KOPT-K1 (cell line): ENCODE measurements around the gene NAA60.

Source experiments
- H3K27ac ChIP-seq: fragments of 200-600 bp; sonication (generic); 2 replicates; pipeline ENCODE4 v1.5.1; 2016; ENCODE audit warnings: antibody characterized with exemption, mild to moderate bottlenecking, low read depth, low read length; ENCODE audit not compliant: poor library complexity, severe bottlenecking
- H3K36me3 ChIP-seq: fragments of 200-600 bp; sonication (generic); 2 replicates; pipeline ENCODE4 v1.5.1; 2017; ENCODE audit warnings: antibody characterized with exemption, mild to moderate bottlenecking, low read length, moderate library complexity; ENCODE audit not compliant: insufficient read depth
- H3K9me3 ChIP-seq: fragments of 200-600 bp; sonication (generic); 2 replicates; pipeline ENCODE4 v1.5.1; 2017; ENCODE audit warnings: antibody characterized with exemption, low read length, mild to moderate bottlenecking; ENCODE audit not compliant: insufficient read depth, poor library complexity, severe bottlenecking

The NAA60 gene

DNA sequence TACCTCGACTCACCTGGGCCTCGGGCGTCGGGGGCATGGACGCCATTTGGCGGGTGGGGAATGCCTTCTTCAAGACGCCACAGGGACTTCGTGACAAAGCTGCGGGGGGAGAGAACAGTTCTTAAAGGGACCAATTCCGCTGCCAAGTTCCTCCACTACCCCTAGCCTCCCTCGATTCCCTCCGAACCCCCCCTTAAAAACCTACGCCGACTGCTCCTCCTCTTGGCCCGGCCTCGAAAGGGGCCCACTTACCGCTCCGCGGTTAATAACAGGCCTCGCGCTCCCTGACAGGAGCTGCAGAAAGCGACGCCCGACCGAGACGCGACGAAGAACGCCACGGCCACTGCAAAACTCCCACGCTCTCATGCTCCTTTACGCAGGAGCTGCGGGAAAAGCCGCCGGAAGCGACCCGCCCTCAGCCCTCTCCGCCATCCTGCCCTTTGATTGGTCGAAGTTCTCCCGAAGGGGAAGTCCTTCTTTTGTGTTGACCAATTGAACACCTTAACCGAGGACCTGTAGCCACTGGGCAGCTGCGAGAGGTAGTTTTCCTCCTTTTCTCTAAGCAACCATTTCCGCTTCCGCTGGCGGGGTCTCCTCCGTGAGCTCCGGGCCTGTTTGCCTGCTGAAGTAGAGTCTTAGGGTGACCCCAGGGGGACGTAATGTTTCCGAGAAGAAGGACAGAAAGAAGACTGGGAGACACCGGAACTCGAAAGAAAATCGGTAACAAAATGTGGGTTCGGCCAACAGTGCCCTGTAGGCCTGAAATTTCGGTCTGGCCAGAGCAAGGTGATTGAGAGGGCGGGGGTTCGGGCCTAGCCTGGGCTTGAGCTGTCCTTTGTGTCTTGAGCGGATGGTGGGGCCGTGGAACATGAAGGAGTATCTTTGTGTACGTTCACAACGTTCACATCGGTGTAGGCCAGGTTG is at the start of gene NAA60, which contains the start of gene ZNF597:
NAA60 (plus strand) TSS at position 573 of the 924 bp plus-strand sequence. CDS start 32,548 bp downstream, outside the sequence.
ZNF597 (minus strand) TSS at position 397 of the 924 bp plus-strand sequence; CDS start at position 46, 351 bp downstream.
- Histone ChIP-seq H3K27ac (peak within 1 kb of the TSS; percentile 69), H3K36me3 (peaks cover 35% of the 10 kb centered on the region), H3K9me3 (peaks cover 26% of the 10 kb centered on the region)

DNA sequence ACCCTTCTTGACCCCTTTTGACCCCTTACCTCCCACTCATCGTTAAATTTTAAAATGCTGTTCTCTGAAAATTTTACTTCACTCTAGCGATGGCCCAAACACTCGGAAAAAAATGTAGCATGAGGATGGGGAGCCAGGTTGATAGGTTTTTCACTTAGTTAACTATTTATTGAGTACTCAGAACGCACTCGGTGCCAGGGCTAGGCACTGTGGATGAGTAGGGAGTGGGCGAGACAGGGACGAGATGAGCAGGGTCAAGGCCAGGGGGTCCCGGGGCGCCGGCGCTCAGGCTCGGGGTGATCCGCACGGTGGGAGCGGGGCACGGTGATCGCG is 43.1 kb upstream of the NAA60 start:
- Histone ChIP-seq H3K9me3 (peaks cover 66% of the 10 kb centered on the region), H3K36me3 (peaks cover 64% of the 10 kb centered on the region), H3K27ac (peak overlapping the region; percentile 78)

DNA sequence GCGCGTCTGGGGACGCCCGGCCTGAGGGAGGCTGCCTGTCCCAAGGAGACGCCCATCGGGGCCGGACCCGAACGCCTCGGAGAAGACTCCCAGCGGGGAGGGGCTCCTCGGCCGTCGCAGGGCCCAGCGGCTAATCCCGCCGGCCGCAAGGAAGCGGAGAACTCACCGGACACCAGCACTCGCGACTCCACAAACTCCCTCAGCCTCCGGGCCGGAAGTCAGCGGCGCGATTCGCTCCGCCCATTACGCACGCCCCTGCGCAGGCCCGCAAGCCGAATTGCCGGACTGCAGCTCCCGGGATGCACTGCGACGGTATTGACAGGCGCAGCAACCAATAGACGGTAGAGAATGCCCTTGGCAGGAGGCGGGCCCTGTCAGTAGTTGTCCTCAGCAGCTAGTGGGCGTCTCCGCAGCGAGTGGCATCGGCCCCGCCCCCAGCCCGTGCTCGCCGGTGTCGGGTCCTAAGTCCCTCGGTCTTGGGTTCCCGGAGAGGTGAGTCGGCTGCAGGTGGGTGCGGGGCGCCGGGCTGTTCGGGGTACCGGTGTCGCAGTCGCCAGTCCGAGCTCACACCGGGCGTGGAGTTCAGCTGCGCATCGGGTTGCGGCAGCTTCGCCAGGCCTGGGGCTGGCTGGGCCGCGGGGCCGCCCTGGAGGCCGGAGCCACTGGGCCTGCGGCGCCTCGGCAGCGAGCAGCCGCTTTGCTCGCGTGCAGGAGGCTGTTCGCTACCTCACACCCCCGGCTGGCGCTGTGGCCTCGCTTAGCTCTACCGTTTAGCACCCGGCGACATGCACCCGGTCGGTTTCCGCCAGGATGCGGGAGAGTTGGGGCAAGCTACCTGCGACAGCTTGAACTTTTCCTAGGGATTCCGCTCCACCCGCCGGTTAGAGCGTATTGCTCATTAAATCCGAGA is 42.4 kb upstream of the NAA60 start, which contains the start of the genes ZNF174 and ZSCAN32:
ZNF174 (plus strand) TSS at position 437 of the 910 bp plus-strand sequence. CDS start 790 bp downstream, outside the sequence.
ZSCAN32 (minus strand) TSS at position 226 of the 910 bp plus-strand sequence. CDS start 3,447 bp downstream, outside the sequence.
- Histone ChIP-seq H3K36me3 (peaks cover 64% of the 10 kb centered on the region), H3K9me3 (peaks cover 67% of the 10 kb centered on the region), H3K27ac (peak within 1 kb of the TSS; percentile 78)

DNA sequence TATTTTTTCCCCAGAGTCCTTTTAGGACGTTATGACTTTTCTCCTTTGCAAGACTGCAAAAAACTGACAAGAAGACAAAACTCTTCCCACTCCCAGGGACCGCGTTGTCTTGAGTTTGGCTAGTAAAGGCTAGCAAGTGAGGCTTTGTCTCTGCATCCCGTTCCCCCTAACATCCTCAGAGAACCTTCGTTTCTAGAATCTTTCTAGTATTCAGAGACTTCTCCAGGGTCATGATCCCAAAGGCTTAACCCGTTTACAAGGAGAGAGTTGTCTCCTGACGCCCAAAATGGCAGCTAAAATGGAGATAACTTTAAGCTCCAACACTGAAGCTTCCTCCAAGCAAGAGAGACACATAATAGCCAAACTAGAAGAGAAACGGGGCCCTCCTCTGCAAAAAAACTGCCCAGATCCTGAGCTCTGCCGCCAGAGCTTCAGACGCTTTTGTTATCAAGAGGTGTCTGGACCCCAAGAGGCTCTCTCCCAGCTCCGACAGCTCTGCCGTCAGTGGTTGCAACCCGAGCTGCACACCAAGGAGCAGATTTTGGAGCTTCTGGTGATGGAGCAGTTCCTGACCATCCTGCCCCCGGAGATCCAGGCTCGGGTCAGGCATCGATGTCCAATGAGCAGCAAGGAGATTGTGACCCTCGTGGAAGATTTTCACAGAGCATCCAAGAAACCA is 41.6 kb upstream of the NAA60 start:
- peak overlapping the region; percentile 78 for H3K27ac ChIP-seq
- peaks cover 64% of the 10 kb centered on the region for H3K36me3 ChIP-seq
- H3K9me3 ChIP-seq: peaks cover 67% of the 10 kb centered on the region

DNA sequence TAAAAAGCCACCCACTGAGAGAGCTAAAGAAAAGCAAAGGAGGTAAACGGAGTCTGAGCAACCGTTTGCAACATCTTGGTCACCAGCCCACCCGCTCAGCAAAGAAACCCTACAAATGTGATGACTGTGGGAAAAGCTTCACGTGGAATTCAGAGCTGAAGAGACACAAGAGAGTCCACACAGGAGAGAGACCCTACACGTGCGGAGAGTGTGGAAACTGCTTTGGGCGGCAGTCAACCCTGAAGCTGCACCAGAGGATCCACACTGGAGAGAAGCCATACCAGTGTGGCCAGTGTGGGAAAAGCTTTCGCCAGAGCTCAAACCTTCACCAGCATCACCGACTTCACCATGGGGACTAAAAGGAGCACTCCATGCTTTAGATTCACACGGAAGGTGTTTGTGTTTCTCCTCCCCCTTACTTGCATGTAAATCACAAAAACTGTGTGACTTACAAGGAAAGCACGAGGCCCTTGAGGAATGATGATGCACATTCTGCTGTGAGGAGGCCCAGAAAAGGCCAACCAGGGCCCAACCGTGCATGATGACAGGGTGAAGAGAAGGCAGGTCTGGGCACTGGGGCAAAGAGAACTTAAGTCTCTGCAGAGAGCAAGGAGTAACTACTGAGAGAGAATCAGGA is 34.8 kb upstream of the NAA60 start:
- H3K27ac ChIP-seq: no peak overlapping the region
- H3K9me3 ChIP-seq: peaks cover 97% of the 10 kb centered on the region
- H3K36me3 ChIP-seq: peaks cover 71% of the 10 kb centered on the region

DNA sequence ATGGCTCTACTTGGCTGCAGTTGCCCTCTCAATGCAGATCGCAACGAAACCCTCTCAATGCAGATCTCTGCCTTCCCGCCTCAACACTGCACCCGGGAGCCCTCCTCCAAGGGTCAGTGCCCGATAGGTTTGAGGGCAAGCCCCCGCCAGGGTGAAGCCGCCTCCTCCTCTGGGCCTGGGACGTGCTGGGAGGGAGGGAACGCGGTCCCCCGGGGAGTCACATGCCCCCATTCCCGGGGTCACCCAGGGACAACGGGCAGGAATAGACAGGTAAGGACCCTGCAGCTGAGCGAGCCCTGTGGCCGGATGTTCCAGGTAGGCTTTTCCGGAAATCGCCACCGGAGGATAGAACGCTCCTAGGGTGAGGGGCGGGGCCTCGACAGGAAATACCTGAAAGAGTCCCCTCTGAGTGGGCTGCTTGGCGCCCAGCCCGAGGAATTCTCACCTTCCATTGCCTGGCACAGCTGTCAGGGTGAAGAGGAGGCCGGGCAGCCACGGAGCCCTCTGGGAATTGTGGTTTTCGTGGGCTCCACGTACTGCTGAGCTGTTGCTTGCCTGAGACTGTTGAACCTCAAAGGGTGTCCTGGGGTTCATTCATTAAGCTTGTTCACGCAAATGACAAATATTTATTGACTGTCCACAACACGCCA is 29.6 kb upstream of the NAA60 start:
- no peak overlapping the region for H3K27ac ChIP-seq
- peaks cover 92% of the 10 kb centered on the region for H3K9me3 ChIP-seq
- peaks cover 19% of the 10 kb centered on the region for H3K36me3 ChIP-seq

DNA sequence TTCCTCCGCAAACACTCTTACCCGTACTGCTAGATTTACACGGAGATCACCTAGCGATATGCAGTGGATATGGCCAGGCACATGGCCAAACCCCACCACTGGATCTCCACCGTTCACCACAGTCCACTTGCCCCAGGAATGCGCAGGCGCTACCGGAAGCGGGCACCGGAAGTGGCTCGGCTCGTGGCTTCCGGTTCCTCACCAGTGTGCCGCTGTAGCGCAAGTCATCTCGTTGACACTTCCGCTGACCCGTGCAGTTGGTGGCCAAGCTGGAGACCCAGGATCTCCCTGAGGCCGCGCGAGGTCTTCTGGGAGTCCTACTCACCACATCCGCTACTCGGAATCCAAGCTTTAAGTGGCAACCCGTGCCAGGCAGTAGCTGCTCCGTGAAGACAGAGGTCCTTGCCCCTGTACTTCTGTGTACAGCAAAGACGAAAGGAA is 11.7 kb upstream of the NAA60 start:
- peaks cover 21% of the 10 kb centered on the region; the same call in 1 of the 2 replicates for H3K36me3 ChIP-seq
- H3K9me3 ChIP-seq: no peaks in the 10 kb centered on the region
- no peak overlapping the region for H3K27ac ChIP-seq

DNA sequence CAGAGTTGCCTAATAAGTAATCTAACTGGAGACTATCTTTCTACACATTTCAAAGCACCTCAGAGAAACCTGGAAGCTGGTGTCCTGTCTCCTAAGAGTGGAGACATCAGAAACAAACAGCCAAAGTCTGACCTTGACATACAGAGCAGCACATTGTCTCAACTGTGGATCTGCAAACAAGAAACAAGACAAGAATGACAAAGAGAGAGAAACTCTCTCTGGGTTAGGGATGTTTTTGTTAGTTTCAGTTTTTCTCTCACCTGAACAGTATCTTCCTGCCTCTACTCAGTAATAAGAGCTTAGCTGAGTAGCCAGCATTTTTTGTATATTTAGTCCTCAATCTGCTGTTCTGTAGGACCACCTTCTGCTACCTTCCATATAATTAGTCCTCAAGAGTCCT is 9.1 kb upstream of the NAA60 start:
- H3K27ac ChIP-seq: no peak overlapping the region
- peaks cover 12% of the 10 kb centered on the region for H3K9me3 ChIP-seq
- H3K36me3 ChIP-seq: peaks cover 34% of the 10 kb centered on the region

DNA sequence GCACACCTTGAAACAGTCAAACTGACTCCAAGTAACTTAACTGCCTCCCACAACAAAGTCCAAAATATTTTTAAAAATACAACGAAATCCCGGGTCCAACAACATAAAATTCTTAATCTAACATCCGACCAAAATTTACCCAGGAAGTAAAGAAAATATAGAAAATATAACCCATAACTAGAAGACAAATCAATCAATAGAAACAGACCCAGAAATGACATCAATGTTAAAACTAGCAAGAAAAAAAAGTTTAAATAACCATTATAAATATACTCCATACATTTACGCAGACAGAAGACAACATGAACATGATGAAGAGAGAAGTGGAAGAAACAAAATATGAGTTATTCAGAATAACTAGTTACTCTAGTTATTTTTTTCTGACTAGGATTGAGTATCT is 3.8 kb upstream of the NAA60 start:
- Histone ChIP-seq H3K36me3 (peaks cover 38% of the 10 kb centered on the region), H3K9me3 (peaks cover 30% of the 10 kb centered on the region), H3K27ac (no peak overlapping the region)

DNA sequence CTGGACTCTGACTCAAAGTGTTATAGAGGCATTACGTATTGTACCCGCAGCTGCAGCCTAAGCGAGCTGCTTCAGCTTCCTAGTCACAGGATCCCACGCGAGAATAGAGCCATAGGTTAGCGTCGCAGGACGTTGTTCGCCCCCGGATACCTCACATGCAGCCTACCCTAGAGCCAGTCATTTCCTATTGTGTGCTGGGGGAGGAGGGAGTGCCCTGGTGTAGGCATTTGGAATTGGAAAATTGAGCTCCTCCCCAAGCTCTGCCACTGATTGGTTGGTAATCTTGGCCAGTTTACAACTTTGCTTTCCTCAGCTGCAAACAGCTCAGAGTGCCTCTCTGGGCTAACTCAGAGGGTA is 530 bp downstream of the NAA60 start:
- Histone ChIP-seq H3K9me3 (peaks cover 24% of the 10 kb centered on the region), H3K27ac (peak overlapping the region; percentile 69), H3K36me3 (peaks cover 37% of the 10 kb centered on the region)

DNA sequence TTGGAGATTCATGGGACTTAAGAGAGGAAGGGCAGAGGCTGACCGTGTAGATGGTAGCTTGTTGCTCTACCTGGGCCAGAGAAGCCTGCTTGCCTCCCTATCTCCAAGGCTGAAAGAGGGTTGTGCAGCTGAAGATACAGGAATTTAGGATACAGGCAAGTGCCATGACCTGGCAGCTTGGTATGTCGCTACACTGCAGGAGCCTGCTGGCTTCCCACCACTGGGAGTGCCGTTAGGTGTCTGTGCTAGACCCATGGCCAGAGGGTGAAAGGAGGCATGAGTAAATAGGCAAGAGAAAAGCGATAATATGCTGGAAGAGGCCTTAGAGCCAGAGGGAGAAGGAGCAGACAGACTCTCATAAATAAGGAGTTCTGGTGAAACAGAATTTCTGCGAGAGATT is 10.6 kb downstream of the NAA60 start:
- Histone ChIP-seq H3K27ac (no peak overlapping the region), H3K9me3 (peaks cover 9% of the 10 kb centered on the region), H3K36me3 (peaks cover 10% of the 10 kb centered on the region)

DNA sequence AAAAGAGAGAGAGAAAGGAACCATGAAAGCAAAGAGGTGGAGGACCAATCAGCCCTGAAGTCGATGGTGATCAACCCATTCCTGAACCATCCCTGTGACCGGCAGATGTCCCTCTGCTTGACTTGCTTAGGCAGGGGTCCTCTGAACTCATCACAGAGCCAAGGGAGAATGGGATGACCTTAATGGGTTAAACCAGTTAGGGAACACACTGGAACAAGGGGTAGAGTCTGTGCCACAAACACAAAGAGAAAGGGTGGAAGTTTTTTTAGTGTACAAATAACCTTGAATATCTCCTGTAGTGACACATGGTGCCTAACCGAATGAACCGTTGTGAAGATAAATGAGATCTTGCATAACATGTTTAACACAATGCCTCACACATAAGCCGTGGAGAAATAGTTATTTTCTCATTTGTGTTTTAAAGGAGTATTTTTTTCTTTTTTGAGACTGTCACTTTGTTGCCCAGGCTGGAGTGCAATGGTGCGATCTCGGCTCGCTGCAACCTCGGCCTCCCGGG is 11.2 kb downstream of the NAA60 start:
- Histone ChIP-seq H3K27ac (no peak overlapping the region), H3K9me3 (peaks cover 3% of the 10 kb centered on the region), H3K36me3 (peaks cover 8% of the 10 kb centered on the region; the same call in 1 of the 2 replicates)

DNA sequence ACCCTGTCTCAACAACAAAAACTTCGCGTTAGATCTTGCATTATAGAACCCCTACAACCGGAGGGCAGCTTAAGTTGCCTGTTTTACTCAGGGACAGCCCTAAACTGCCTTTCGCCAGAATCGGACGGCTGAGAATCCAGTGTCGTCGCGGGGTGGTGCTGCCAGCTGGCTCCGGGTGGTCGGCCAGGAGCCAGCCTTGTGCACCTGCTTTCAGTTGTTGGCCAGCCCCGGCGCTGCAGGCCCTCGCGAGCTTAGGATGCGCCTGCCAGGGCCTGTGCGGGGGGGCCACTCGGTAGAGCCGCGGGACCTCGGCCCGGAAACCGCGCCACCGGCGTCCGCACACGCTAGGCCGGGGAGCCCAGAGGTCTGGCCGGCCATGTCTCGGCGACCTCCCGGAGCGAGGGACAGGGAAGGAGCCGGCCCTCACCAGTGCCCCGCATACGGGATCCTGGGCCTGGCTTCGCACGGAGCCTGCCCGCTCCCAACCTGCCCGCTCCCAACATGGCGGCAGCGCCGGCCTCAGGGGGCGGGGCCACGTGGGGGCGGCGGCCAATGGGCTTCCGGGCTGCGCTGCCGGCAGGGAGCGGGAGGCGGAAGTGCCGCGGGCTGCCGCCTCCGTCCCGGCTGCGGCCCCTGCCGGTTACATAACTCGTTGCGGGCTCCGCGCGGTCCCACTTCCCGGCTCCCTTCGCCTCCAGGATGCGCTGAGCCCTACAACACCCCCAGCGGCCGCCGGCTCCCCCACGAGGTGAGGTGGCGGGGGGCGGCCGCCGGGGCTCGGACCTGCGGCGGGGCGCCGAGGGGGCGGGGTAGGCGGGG is 14.2 kb downstream of the NAA60 start:
- Histone ChIP-seq H3K36me3 (no peaks in the 10 kb centered on the region), H3K27ac (peak overlapping the region; percentile 96), H3K9me3 (no peaks in the 10 kb centered on the region)
